Measurements from ENCODE around the gene OPA3. TPM values are rescaled to one million over a fixed set of nuclear protein-coding genes. Genes with fewer than 3 reads are reported as not detected.

The OPA3 gene
- total and polyA plus RNA-seq, 5 donors = 17.5 to 27.6 (median 23.2) TPM

GRCh38 chr19:45508417-45508860, 76.2 kb downstream of the OPA3 start:
- peak; percentile 58 to 80 (median 78) for DNase-seq
- peak overlapping the region; percentile 98 for H3K4me3 ChIP-seq (ENCODE audit: low read length)
- ATAC-seq = peak; percentile 7 to 24
- H3K27me3 ChIP-seq (ENCODE audit: control insufficient read depth, insufficient read depth) = no peaks in the 10 kb centered on the region
- peak overlapping the region; percentile 97 for H3K27ac ChIP-seq (ENCODE audit: low read length)
- under 1% methylated on average over 26 of the region's 26 CpGs for WGBS
- no peaks in the 10 kb centered on the region for H3K9me3 ChIP-seq (ENCODE audit: control insufficient read depth, low read length)
- intact Hi-C loops (cut with DNase I) = no loop called here
- peaks cover 5% of the 10 kb centered on the region for H3K4me1 ChIP-seq (ENCODE audit: control insufficient read depth, insufficient read depth, low read length)

DNA sequence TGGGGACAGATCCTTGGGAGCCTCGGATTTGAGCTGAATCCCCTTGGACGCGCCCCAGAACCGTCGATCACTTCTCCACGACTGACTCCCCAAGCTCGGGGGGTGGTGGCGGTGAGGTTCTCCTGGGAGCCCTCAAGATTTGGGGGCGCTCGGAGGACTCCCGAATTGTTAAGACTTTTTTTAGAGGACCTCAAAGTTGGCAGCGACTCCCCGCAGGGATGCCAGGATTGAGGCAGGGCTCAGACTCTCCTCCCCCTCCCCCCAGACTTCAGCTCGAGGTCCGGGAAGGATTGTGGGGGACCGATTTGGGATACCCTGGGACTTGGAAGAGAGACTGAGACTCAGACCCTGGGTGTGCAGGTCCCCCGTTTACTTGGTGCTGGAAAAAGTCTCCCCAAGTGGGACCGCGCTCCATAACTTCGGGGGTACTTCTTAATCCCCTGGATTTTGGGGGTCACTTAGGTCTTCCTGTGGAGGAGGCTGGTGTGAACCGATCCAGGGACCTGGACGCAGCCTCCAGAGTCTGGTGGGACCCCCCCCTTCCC, 76.7 kb downstream of the OPA3 start:
- peaks cover 5% of the 10 kb centered on the region for H3K4me1 ChIP-seq (ENCODE audit: control insufficient read depth, insufficient read depth, low read length)
- DNase-seq = peak; percentile 51 to 78 (median 68)
- H3K27me3 ChIP-seq (ENCODE audit: control insufficient read depth, insufficient read depth) = no peaks in the 10 kb centered on the region
- no peaks in the 10 kb centered on the region for H3K9me3 ChIP-seq (ENCODE audit: control insufficient read depth, low read length)
- peak overlapping the region; percentile 98 for H3K4me3 ChIP-seq (ENCODE audit: low read length)
- intact Hi-C loops (cut with DNase I) = no loop called here
- WGBS = under 1% methylated on average over 22 of the region's 22 CpGs
- H3K27ac ChIP-seq (ENCODE audit: low read length) = peak overlapping the region; percentile 97
- ATAC-seq = no peak

GRCh38 chr19:45506989-45507871, 77.4 kb downstream of the OPA3 start, which contains the start of gene VASP:
TSS of gene VASP (plus strand) at chr19:45507479. CDS start at chr19:45507772, 293 bp downstream.
- Histone ChIP-seq H3K4me1 (ENCODE audit: control insufficient read depth, insufficient read depth, low read length) (peaks cover 5% of the 10 kb centered on the region), H3K9me3 (ENCODE audit: control insufficient read depth, low read length) (no peaks in the 10 kb centered on the region), H3K27ac (ENCODE audit: low read length) (peak within 1 kb of the TSS; percentile 97), H3K27me3 (ENCODE audit: control insufficient read depth, insufficient read depth) (no peaks in the 10 kb centered on the region), H3K4me3 (ENCODE audit: low read length) (peak within 1 kb of the TSS; percentile 98)
- intact Hi-C loops (cut with DNase I) = no loop called here
- DNase-seq (peak; percentile 85 to 93 (median 92)), ATAC-seq (peak; percentile 82 to 84)
- under 1% methylated on average over 65 of the region's 65 CpGs for WGBS

GRCh38 chr19:45506246-45506988, 78.2 kb downstream of the OPA3 start:
- under 1% methylated on average over 47 of the region's 47 CpGs for WGBS
- intact Hi-C loops (cut with DNase I) = no loop called here
- H3K9me3 ChIP-seq (ENCODE audit: control insufficient read depth, low read length) = no peaks in the 10 kb centered on the region
- peak overlapping the region; percentile 98 for H3K4me3 ChIP-seq (ENCODE audit: low read length)
- peak; percentile 95 to 97 (median 97) for DNase-seq
- peaks cover 3% of the 10 kb centered on the region for H3K4me1 ChIP-seq (ENCODE audit: control insufficient read depth, insufficient read depth, low read length)
- no peaks in the 10 kb centered on the region for H3K27me3 ChIP-seq (ENCODE audit: control insufficient read depth, insufficient read depth)
- ATAC-seq = peak; percentile 84 to 89
- H3K27ac ChIP-seq (ENCODE audit: low read length) = peak overlapping the region; percentile 97

DNA sequence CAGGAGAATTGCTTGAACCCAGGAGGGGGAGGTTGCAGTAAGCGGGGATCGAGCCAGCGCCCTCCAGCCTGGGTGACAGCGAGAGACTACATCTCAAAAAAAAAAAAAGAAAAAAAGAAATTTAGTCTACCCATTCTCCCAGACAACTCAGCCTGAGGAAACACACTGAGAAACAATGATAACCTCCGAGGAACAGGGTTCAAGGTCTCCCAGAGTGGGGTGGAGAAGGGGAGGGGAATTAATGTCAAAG, 78.7 kb downstream of the OPA3 start:
- peak overlapping the region; percentile 86 for H3K27ac ChIP-seq (ENCODE audit: low read length)
- no peaks in the 10 kb centered on the region for H3K9me3 ChIP-seq (ENCODE audit: control insufficient read depth, low read length)
- intact Hi-C loops (cut with DNase I) = no loop called here
- ATAC-seq (no peak), DNase-seq (peak in 2 of 3 donors; percentile 30 to 34)
- no peaks in the 10 kb centered on the region for H3K27me3 ChIP-seq (ENCODE audit: control insufficient read depth, insufficient read depth)
- H3K4me3 ChIP-seq (ENCODE audit: low read length) = no peak overlapping the region
- peaks cover 3% of the 10 kb centered on the region for H3K4me1 ChIP-seq (ENCODE audit: control insufficient read depth, insufficient read depth, low read length)
- WGBS = 57% methylated on average over 5 of the region's 5 CpGs

DNA sequence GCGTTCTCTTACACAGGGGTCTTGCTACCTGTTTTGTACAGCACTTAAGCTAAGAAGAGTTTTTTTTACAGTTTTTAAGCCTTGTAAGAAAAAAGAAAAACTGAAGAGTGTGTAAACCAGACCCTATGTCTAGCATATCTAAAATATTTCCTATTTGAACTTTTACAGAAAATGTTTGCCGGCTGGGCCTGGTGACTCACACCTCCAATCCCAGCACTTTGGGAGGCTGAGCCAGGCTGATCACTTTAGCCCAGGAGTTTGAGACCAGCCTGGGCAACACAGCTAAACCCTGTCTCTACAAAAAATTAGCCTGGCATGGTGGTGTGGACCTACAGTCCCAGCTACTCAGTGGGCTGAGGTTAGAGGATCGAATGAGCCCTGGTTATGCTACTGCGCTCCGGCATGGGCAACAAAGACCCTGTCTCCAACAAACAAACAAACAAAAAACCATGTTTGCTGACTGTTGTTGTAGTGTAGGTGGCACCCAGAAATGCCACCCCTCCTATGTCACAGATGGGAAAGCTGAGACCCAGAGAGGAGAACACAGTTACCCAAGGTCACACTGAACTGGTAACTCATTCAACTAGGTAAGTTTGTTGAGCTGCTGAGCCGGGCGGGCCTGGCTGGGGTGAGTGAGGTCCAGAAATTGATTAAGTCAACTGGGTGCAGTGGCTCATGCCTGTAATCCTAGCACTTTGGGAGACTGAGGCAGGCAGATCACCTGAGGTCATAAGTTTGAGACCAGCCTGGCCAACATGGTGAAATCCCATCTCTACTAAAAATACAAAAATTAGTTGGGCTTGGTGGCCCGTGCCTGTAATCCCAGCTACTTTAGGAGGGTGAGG, 79.2 kb downstream of the OPA3 start:
- WGBS = 87% methylated on average over 8 of the region's 8 CpGs
- Histone ChIP-seq H3K9me3 (ENCODE audit: control insufficient read depth, low read length) (no peaks in the 10 kb centered on the region), H3K27ac (ENCODE audit: low read length) (no peak overlapping the region), H3K4me1 (ENCODE audit: control insufficient read depth, insufficient read depth, low read length) (peaks cover 3% of the 10 kb centered on the region), H3K27me3 (ENCODE audit: control insufficient read depth, insufficient read depth) (no peaks in the 10 kb centered on the region), H3K4me3 (ENCODE audit: low read length) (no peak overlapping the region)
- no peak for ATAC-seq
- DNase-seq = peak in 2 of 3 donors; percentile 14 to 21
- intact Hi-C loops (cut with DNase I) = no loop called here

- DNase-seq = peak in 2 of 3 donors; percentile 5 to 6
- H3K4me1 ChIP-seq (ENCODE audit: control insufficient read depth, insufficient read depth, low read length) = no peaks in the 10 kb centered on the region
- no peaks in the 10 kb centered on the region for H3K9me3 ChIP-seq (ENCODE audit: control insufficient read depth, low read length)
- H3K4me3 ChIP-seq (ENCODE audit: low read length) = no peak overlapping the region
- H3K27ac ChIP-seq (ENCODE audit: low read length) = no peak overlapping the region
- no peaks in the 10 kb centered on the region for H3K27me3 ChIP-seq (ENCODE audit: control insufficient read depth, insufficient read depth)
- no peak for ATAC-seq
- WGBS = 84% methylated on average over 9 of the region's 9 CpGs
- intact Hi-C loops (cut with DNase I) = no loop called here
Measured at GRCh38 chr19:45503909-45504308, 80.7 kb downstream of the OPA3 start.

GRCh38 chr19:45502111-45502510, 82.5 kb downstream of the OPA3 start:
- DNase-seq (peak in 1 of 3 donors; percentile 16), ATAC-seq (no peak)
- Histone ChIP-seq H3K9me3 (ENCODE audit: control insufficient read depth, low read length) (no peaks in the 10 kb centered on the region), H3K27ac (ENCODE audit: low read length) (no peak overlapping the region), H3K4me3 (ENCODE audit: low read length) (no peak overlapping the region), H3K27me3 (ENCODE audit: control insufficient read depth, insufficient read depth) (no peaks in the 10 kb centered on the region), H3K4me1 (ENCODE audit: control insufficient read depth, insufficient read depth, low read length) (peaks cover 5% of the 10 kb centered on the region)
- intact Hi-C loops (cut with DNase I) = no loop called here
- WGBS = 70% methylated on average over 5 of the region's 5 CpGs

DNA sequence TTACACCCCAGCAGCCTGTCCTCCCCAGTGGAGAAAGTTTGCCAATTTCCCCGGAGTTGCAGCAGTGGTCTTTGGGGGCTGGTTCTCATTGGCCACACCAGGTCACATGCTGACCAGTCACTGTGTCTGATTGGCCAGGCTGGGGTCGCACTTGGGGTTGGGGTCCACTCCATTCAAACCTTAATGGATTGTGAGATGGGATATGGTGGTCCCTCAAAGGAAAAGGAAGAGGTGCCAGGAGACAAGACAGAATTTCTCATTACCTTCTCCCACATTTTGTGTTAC, 82.9 kb downstream of the OPA3 start:
- intact Hi-C loops (cut with DNase I) = no loop called here
- 50% methylated on average over 2 of the region's 2 CpGs for WGBS
- DNase-seq = peak in 2 of 3 donors; percentile 29 to 32
- Histone ChIP-seq H3K27me3 (ENCODE audit: control insufficient read depth, insufficient read depth) (no peaks in the 10 kb centered on the region), H3K27ac (ENCODE audit: low read length) (no peak overlapping the region), H3K9me3 (ENCODE audit: control insufficient read depth, low read length) (no peaks in the 10 kb centered on the region), H3K4me3 (ENCODE audit: low read length) (no peak overlapping the region), H3K4me1 (ENCODE audit: control insufficient read depth, insufficient read depth, low read length) (peaks cover 6% of the 10 kb centered on the region)
- ATAC-seq = no peak

GRCh38 chr19:45500918-45501729, 83.5 kb downstream of the OPA3 start:
- H3K27ac ChIP-seq (ENCODE audit: low read length) = no peak overlapping the region
- no peak for ATAC-seq
- peaks cover 6% of the 10 kb centered on the region for H3K4me1 ChIP-seq (ENCODE audit: control insufficient read depth, insufficient read depth, low read length)

More at GRCh38 chr19:45500918-45501729, 83.5 kb downstream of the OPA3 start:
- Histone ChIP-seq H3K4me3 (ENCODE audit: low read length) (no peak overlapping the region), H3K9me3 (ENCODE audit: control insufficient read depth, low read length) (no peaks in the 10 kb centered on the region), H3K27me3 (ENCODE audit: control insufficient read depth, insufficient read depth) (no peaks in the 10 kb centered on the region)
- intact Hi-C loops (cut with DNase I) = no loop called here
- DNase-seq = peak in 2 of 3 donors; percentile 1 to 4
- WGBS = 80% methylated on average over 8 of the region's 8 CpGs

Measured in right cardiac atrium (tissue), 5 donors.